Measurements from ENCODE around the gene BMPR1A. TPM values are rescaled to one million over a fixed set of nuclear protein-coding genes. Genes with fewer than 3 reads are reported as not detected.
"Not testable (repeated sequence)": the region's sequence is repeated elsewhere in the genome, so short reads cannot be mapped to it uniquely, and the experiment has no call there.

The BMPR1A gene
- total RNA-seq, 2 donors from 2014 or later: 9.9 to 12.2 TPM

- DNase-seq (peak in 1 of 4 donors; percentile 4), ATAC-seq (no peak)
- WGBS, 2 donors: 86 to 94% methylated on average over 2 to 3 of the region's 3 CpGs
- H3K9me3 ChIP-seq: no peaks in the 10 kb centered on the region
- H3K27ac ChIP-seq: no peak overlapping the region
- intact Hi-C loops (cut with DNase I): no loop called here
- no peaks in the 10 kb centered on the region for H3K27me3 ChIP-seq
- no peaks in the 10 kb centered on the region for H3K36me3 ChIP-seq (replicated peaks in 1 of 2; ENCODE audit: insufficient read depth in 1 of 2, low read depth in 2 of 2)
- peaks cover 12% of the 10 kb centered on the region for H3K4me1 ChIP-seq
- TF ChIP-seq CTCF (IDR thresholded peaks at IDR 0.05) (no peak), POLR2A (IDR thresholded peaks at IDR 0.05) (no peak)
- no peak overlapping the region for H3K4me3 ChIP-seq
Measured at GRCh38 chr10:86944907-86945306, 188.5 kb downstream of the BMPR1A start.

- Histone ChIP-seq H3K4me1 (peaks cover 12% of the 10 kb centered on the region), H3K27me3 (no peaks in the 10 kb centered on the region), H3K36me3 (replicated peaks in 1 of 2; ENCODE audit: insufficient read depth in 1 of 2, low read depth in 2 of 2) (no peaks in the 10 kb centered on the region), H3K27ac (no peak overlapping the region), H3K4me3 (no peak overlapping the region), H3K9me3 (no peaks in the 10 kb centered on the region)
- intact Hi-C loops (cut with DNase I): no loop called here
- TF ChIP-seq CTCF (IDR thresholded peaks at IDR 0.05) (peak in 4 of 7 experiments; percentile 37 to 47 (median 40)), POLR2A (IDR thresholded peaks at IDR 0.05) (no peak)
- DNase-seq (peak in 3 of 4 donors; percentile 46 to 62 (median 48)), ATAC-seq (peak; percentile 60)
- 39 to 52% methylated on average over 16 to 18 of the region's 18 CpGs for WGBS, 2 donors
Measured at GRCh38 chr10:86945361-86946212, 189.2 kb downstream of the BMPR1A start.

- Histone ChIP-seq H3K27me3 (no peaks in the 10 kb centered on the region), H3K36me3 (replicated peaks in 1 of 2; ENCODE audit: insufficient read depth in 1 of 2, low read depth in 2 of 2) (no peaks in the 10 kb centered on the region), H3K27ac (no peak overlapping the region), H3K4me3 (no peak overlapping the region), H3K4me1 (peaks cover 12% of the 10 kb centered on the region), H3K9me3 (no peaks in the 10 kb centered on the region)
- intact Hi-C loops (cut with DNase I): no loop called here
- ATAC-seq (peak; percentile 28), DNase-seq (peak in 3 of 4 donors; percentile 50 to 72 (median 71))
- 62 to 65% methylated on average over 7 to 13 of the region's 13 CpGs for WGBS, 2 donors
- no peak for TF ChIP-seq CTCF (IDR thresholded peaks at IDR 0.05)
- no peak for TF ChIP-seq POLR2A (IDR thresholded peaks at IDR 0.05)
Measured at GRCh38 chr10:86946213-86947155, 190.1 kb downstream of the BMPR1A start.

GRCh38 chr10:86947806-86948205 is 191.4 kb downstream of the BMPR1A start:
- peaks cover 12% of the 10 kb centered on the region for H3K4me1 ChIP-seq
- DNase-seq: peak in 1 of 4 donors; percentile 2
- H3K9me3 ChIP-seq; H3K36me3 ChIP-seq (replicated peaks in 1 of 2; ENCODE audit: insufficient read depth in 1 of 2, low read depth in 2 of 2); H3K27ac ChIP-seq; H3K27me3 ChIP-seq; intact Hi-C loops (cut with DNase I); H3K4me3 ChIP-seq; ATAC-seq: not testable (repeated sequence)
- WGBS, 2 donors: 94 to 96% methylated on average over 4 of the region's 4 CpGs

- Histone ChIP-seq H3K27me3 (no peaks in the 10 kb centered on the region), H3K4me1 (peaks cover 18% of the 10 kb centered on the region), H3K4me3 (no peak overlapping the region), H3K9me3 (no peaks in the 10 kb centered on the region), H3K36me3 (replicated peaks in 1 of 2; ENCODE audit: insufficient read depth in 1 of 2, low read depth in 2 of 2) (no peaks in the 10 kb centered on the region), H3K27ac (no peak overlapping the region)
- DNase-seq (no peak), ATAC-seq (no peak)
- intact Hi-C loops (cut with DNase I): no loop called here
- TF ChIP-seq POLR2A (IDR thresholded peaks at IDR 0.05) (no peak), CTCF (IDR thresholded peaks at IDR 0.05) (no peak)
- WGBS, 2 donors: 67 to 77% methylated on average over 1 of the region's 1 CpG
Measured at GRCh38 chr10:86950349-86950748, 193.9 kb downstream of the BMPR1A start.

All from body of pancreas (tissue), 4 donors.